ENCODE results near the gene NANOS2.
"Not testable (repeated sequence)": the region's sequence is repeated elsewhere in the genome, so short reads cannot be mapped to it uniquely, and the experiment has no call there.

The NANOS2 gene

DNA sequence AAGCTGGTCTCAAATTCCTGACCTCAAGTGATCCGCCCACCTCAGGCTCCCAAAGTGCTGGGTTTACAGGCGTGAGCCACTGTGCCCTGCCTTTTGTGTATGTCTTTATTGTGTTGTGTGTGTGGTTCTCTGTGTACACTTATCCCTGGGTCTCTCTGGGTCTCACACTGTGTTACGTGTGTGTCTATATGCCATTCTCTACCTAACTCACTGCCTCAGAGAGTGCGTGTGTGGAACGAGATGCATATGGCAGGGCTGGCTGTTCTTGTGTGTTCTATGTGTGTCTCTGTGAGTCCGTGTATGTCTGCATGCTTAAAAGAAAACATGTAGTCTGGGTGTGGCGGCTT is 40.0 kb downstream of the NANOS2 start:
- DNase-seq (ENCODE audit: low spot score), result no peak

DNA sequence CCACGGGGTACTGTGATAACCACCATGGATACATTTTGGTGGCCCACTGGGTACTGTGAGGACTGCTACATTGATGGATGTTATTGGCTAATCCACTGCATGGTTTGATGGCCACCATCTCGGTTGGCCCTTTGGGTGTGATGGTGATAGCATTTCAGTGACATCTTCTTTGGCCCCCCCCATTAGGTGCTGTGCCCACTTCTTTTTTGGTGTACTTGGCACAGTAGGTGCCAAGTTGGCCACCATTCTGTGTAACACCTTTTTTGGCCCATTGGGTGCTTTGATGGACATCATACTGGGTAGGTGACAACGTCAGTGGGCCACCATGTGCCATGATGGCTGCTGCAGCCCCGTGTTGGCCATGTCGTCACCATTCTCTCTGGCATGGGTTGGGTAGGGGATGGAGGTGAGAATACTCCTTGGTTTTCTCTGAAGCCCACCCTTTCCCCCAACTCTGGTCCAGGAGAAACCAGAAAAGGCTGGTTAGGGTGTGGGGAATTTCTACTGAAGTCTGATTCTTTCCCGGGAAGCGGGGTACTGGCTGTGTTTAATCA is 41.3 kb downstream of the NANOS2 start:
- no peak for DNase-seq (ENCODE audit: low spot score)

DNA sequence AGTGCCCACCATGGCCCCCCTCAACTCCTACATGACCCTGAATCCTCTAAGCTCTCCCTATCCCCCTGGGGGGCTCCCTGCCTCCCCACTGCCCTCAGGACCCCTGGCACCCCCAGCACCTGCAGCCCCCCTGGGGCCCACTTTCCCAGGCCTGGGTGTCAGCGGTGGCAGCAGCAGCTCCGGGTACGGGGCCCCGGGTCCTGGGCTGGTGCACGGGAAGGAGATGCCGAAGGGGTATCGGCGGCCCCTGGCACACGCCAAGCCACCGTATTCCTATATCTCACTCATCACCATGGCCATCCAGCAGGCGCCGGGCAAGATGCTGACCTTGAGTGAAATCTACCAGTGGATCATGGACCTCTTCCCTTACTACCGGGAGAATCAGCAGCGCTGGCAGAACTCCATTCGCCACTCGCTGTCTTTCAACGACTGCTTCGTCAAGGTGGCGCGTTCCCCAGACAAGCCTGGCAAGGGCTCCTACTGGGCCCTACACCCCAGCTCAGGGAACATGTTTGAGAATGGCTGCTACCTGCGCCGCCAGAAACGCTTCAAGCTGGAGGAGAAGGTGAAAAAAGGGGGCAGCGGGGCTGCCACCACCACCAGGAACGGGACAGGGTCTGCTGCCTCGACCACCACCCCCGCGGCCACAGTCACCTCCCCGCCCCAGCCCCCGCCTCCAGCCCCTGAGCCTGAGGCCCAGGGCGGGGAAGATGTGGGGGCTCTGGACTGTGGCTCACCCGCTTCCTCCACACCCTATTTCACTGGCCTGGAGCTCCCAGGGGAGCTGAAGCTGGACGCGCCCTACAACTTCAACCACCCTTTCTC is 42.3 kb downstream of the NANOS2 start:
- DNase-seq (ENCODE audit: low spot score), result no peak

DNA sequence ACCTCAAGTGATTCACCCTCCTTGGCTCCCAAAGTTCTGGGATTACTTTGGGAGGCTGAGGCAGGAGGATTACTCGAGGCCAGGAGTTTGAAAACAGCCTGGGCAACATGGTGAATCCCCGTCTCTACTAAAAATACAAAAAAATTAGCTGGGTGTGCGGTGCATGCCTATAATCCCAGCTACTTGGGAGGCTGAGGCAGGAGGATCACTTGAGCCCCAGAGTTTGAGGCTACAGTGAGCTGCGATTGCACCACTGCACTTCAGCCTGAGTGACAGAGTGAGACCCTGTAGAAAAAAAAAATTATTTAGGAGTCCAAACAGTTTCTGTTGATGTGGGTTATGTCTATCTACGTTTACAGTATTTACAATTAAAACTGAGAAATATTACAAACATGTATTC is 43.8 kb downstream of the NANOS2 start:
- no peak for DNase-seq (ENCODE audit: low spot score)

DNA sequence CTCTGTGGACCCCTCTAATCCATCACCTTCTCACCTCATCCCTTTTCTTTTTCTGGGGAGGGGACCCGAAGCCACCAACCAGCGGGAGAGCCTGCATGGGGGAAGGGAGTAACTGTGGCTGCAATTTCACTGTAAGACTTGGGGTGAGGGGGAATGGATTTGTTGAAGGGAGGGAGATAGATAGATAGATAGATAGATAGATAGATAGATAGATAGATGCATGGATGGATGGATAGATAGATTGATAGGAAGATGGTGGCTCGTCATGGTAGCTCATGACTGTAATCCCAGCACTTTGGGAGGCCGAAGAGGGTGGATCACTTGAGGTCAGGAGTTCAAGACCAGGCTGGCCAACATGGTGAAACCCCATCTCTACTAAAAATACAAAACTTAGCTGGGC is 47.3 kb downstream of the NANOS2 start:
- DNase-seq (ENCODE audit: low spot score), result not testable (repeated sequence)

DNA sequence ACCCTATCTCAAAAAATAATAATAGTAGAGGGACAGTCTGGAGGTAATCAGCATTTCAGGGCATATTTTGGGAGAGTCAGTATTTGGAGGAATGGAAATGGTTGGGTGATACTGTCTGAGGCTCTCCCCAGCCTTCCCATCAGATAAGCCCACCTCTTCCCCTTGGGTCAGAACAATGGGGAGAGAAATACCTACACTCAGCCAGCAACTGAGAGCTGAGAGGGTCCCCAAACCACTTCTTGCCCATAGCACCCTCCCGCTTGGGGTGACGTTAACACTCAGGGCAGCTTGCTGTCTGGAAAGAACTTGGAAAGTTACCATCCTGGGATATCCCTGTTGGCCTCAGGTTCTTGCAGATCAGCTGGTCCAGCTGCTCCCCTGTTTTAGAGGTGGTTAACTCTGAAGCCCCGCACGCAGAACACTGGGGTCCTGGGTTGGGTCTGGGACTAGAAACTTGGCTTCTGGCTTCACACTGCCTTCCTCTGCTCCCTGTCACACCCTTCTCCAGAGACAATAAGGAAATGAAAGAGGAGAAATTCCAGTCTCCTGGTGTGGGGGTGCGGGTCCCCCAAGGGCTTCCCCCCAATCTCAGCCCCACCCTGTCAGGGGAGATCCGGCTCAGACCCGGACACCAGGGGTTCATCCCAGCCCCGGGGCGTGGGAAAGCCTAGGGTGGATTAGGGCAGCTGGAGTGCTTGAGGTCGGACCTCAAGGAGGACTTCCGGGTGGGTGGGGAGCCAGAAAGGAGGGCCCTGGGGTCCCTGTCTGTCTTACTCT is 48.0 kb downstream of the NANOS2 start:
- no peak for DNase-seq (ENCODE audit: low spot score)

DNA sequence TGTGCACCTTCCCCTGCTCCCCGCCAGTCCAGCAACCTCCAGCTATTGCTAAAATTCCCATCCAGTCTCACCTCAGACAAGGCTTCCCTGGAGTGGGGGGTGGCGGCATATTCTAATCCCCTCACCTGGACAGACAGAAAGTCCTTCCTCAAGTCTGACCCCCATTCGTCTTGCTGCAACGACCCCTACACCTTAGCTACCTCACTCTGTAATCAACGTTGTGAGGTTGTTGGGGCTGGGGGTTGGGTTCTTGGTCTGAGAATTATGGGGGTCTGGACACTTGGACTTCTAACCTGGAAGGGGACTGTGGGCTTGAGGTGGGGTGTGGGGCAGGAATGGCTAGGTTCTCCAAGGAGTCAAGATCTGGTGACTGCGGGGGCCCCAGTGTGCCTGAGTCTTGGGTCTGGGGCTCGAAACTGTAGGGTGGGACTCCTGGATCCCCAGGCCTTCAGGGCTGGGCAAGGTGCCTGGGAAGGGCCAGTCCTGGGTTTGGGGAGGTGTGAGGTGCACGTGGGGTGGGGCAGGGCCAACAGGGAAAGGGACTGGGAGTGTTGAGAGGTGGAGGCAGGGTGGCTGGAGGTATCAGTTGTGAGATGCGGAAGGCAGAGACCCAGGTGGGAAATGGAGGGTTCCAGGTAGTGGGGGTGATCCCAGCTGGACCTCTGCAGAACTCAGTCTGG is 49.2 kb downstream of the NANOS2 start:
- DNase-seq (ENCODE audit: low spot score), result no peak

DNA sequence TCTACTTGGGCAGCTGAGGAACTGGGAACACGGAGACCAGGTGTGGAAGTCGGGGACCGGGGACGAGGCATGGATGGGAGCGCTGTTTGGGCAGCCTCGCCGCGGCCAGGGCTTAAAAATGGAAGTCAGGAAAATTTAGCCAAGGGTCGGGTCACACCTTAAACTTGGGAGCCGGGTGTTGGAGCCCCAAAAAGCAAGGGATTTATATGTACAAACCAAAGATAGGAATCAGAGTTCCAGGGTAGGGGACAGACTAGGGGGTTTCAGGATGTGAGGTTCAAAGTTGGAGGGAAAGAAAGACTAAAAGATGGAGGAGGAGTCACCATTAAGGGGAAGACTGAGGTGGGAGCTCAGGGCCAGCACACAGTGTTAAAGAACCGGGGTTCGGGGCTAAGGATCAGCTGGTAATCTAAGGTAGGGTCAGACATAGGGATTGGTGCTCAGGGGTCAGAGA is 49.9 kb downstream of the NANOS2 start:
- no peak for DNase-seq (ENCODE audit: low spot score)

DNA sequence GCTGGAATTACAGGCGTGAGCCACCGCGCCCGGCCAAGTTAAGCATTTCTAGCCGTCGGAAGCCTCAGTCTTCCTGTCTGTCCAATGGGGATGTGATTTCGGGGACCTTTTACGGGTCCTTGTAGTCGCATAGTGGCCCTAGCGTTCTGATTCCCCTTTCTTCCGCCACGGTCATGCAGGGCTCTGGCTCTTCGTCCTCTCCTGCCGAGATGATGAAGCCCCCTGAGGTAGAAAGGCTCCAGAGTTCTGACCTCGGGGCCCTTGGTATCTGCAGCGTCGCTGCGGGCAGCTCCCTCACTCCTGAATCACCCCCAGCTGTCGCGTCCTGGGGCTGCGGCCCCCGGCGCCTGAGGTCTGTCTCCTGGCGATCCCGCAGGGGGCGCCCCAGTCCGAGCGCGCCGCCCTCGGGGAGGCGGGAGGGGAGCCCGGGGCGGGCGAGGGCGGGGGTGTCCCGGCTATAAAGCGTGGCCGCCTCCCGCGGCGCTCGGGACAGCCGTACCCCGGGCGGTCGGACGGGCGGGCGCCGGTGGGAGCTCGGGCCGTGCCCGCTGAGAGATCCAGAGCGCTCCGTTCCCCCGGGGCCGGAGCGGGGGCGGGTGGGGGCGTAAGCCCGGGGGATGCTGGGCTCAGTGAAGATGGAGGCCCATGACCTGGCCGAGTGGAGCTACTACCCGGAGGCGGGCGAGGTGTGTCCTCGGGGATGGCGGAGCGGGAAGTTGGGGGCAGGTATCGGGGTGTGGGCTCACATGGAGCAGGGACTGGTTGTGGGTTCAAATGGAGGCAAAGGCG is 50.5 kb downstream of the NANOS2 start, which contains the start of gene FOXA3:
TSS of gene FOXA3 (plus strand) at position 487 of the 789 bp plus-strand sequence. CDS start at position 618, 131 bp downstream.
- no peak for DNase-seq (ENCODE audit: low spot score)

DNA sequence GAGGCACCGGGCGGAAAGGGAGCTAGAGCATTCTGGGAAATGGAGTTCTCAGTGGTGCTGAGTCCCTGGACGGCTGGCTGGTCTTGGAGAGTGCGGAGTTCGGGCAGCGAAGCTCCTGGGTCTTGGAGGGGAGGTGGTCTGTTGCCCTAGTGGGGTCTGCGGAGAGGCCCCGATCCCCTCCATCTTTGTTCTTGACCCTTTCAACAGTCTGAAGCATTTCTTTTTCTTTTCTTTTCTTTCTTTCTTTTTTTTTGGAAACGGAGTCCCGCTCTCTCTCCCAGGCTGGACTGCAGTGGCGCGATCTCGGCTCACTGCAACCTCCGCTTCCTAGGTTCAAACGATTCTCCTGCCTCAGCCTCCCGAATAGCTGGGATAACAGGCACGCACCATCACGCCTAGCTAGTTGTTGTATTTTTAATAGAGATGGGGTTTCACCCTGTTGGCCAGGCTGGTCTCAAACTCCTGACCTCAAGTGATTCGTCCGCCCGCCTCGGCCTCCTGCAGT is 51.2 kb downstream of the NANOS2 start:
- DNase-seq (ENCODE audit: low spot score), result no peak

All from NAMALWA (cell line).